K562 treated with DMSO at 1 percent for 12 hours (cell line): ENCODE measurements around the gene KCNH2. TPM values are rescaled to one million over a fixed set of nuclear protein-coding genes. Genes with fewer than 3 reads are reported as not detected.

Experiments
- total RNA-seq: library from RNA; unstranded; fragments of 300-600 nt; gene quantifications from 2 replicates; pipeline ENCODE4 v1.2.3, GENCODE V29; 2022; ENCODE audit not compliant: insufficient read depth

Gene KCNH2
- total RNA-seq: 76.1 and 114 TPM in 2 replicates

GRCh38 chr7:150978126-150978789, at the start of gene KCNH2:
Gene KCNH2 (minus strand): TSS chr7:150978321. CDS start chr7:150977913, 408 bp downstream.

GRCh38 chr7:151024435-151025056, 46.4 kb upstream of the KCNH2 start, which contains the start of gene ATG9B:
Gene ATG9B (minus strand): TSS chr7:151024494. CDS start chr7:151024423, 71 bp downstream.

GRCh38 chr7:150990416-150991186, 12.5 kb upstream of the KCNH2 start, which contains the start of gene NOS3:
Gene NOS3 (plus strand): TSS chr7:150991017. CDS start chr7:150993804, 2,787 bp downstream.

Other genes with a start within 250 kb of the KCNH2 start
- 2.6 and 5.4 TPM in 2 replicates for gene GIMAP5, start 240.9 kb downstream of the KCNH2 start, total RNA-seq
- gene TMEM176B, start 178.0 kb downstream of the KCNH2 start, total RNA-seq: 0.70 TPM in 1 of 2 replicates, not detected in the other
- 1.2 and 1.9 TPM in 2 replicates for gene TMEM176A, start 177.6 kb downstream of the KCNH2 start, total RNA-seq
- not detected in 2 replicates for gene AOC1, start 125.8 kb downstream of the KCNH2 start, total RNA-seq
- gene NOS3, start 12.7 kb upstream of the KCNH2 start, total RNA-seq: 40.1 and 40.4 TPM in 2 replicates
- 5.7 TPM in 1 of 2 replicates, not detected in the other for gene ATG9B, start 46.2 kb upstream of the KCNH2 start, total RNA-seq
- gene ABCB8, start 50.1 kb upstream of the KCNH2 start, total RNA-seq: 25.8 and 40.2 TPM in 2 replicates
- gene ASIC3, start 70.2 kb upstream of the KCNH2 start, total RNA-seq: 8.5 and 14.4 TPM in 2 replicates
- gene CDK5, start 79.6 kb upstream of the KCNH2 start, total RNA-seq: 40.9 and 43.0 TPM in 2 replicates
- 255 and 273 TPM in 2 replicates for gene SLC4A2, start 81.3 kb upstream of the KCNH2 start, total RNA-seq
- 127 and 144 TPM in 2 replicates for gene FASTK, start 102.5 kb upstream of the KCNH2 start, total RNA-seq
- 239 and 324 TPM in 2 replicates for gene TMUB1, start 105.2 kb upstream of the KCNH2 start, total RNA-seq
- gene AGAP3, start 108.2 kb upstream of the KCNH2 start, total RNA-seq: 73.3 and 103 TPM in 2 replicates
- gene GBX1, start 189.4 kb upstream of the KCNH2 start, total RNA-seq: not detected in 2 replicates
- gene ASB10, start 208.9 kb upstream of the KCNH2 start, total RNA-seq: not detected in 2 replicates
- not detected in 2 replicates for gene H2BK1, start 232.2 kb upstream of the KCNH2 start, total RNA-seq
- 30.6 and 56.6 TPM in 2 replicates for gene ABCF2, start 248.9 kb upstream of the KCNH2 start, total RNA-seq